DMS153 treated with DMSO at 0.1 percent for 48 hours (cell line): ENCODE measurements around the gene GOLGA3.
"Not testable (repeated sequence)": the region's sequence is repeated elsewhere in the genome, so short reads cannot be mapped to it uniquely, and the experiment has no call there.

Experiments used
- DNase-seq: peaks from one replicate; lab custom pipeline; 2025; ENCODE audit not compliant: unreplicated experiment; lab: John Stamatoyannopoulos, UW

Gene GOLGA3

DNA sequence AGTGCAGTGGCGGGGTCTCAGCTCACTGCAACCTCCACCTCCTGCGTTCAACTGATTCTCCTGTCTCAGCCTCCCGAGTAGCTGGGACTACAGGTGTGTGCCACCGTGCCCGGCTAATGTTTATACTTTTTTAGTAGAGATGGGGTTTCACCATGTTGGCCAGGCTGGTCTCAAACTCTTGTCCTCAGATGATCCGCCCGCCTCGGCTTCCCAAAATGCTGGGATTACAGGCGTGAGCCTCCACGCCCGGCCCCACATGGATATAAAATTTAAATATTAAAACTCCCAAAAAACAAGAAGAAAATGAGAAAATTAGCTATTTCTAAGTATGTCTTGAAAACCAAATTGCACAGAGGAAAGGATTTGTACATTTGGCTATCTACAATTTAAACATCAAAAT, 16.0 kb upstream of the GOLGA3 start:
- DNase-seq = not testable (repeated sequence)

DNA sequence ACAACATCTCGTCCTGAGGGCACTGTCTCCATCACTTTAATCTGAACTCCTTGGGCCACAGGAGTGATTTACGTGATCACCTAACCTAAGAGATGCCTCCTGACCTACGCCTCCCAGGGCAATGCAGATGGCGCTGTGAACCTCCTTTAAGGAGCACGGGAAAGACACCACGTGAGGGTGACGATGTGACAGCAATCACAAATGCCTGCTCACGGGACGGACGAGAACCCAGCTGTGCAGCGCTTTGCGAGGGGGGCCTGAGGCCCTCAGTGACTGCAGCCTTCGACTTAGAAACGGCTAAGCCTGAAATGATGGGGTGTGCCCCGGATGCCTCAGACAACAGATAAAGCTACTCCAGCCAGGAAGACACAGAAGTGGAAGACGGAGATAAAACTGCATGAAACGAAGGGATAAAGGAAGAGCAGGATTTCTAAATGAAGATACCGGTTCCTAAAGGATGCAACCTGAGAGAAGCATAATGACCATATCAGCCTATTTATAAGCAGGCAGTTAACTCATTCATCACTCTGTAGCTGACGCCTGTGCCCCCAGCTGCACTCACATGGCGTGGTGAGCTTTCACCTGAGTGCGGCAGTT, 13.9 kb upstream of the GOLGA3 start:
- no peak for DNase-seq

DNA sequence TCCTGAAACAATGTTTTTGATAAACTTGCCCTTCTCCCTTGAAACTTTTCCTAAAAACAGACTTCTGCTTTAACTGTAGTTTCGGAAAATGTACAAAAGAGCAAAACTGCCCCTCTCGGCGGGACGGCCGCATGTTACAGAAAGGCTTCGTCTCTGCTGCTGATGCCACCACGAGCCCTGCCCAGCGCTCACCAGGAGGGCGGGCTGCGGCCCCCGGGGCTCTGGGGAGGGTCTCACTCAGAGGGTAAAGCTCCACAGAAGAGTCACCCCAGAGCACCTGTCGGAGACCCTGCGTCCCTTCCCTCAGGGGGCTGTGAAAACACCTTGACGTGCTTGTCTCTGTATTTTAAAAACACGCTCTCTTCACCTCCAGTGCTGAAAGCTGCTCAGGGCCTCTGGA, 12.5 kb upstream of the GOLGA3 start:
- DNase-seq = no peak

DNA sequence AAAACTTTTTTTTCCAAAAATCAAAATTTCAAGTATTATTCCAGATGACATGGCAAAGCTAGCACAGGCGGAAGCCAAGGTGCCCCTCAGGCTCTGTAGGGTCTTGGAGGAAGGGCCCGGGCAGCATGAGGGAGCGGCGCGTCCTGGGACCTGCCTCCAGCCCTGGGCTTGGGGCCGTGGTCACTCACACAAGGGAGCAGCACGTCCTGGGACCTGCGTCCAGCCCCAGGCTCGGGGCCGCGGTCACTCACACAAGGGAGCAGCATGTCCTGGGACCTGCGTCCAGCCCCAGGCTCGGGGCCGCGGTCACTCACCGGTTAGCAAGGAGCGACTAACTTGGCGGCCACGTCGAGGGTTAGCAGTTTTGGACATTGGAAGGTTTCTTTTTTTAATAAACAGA, 11.9 kb upstream of the GOLGA3 start:
- no peak for DNase-seq

DNA sequence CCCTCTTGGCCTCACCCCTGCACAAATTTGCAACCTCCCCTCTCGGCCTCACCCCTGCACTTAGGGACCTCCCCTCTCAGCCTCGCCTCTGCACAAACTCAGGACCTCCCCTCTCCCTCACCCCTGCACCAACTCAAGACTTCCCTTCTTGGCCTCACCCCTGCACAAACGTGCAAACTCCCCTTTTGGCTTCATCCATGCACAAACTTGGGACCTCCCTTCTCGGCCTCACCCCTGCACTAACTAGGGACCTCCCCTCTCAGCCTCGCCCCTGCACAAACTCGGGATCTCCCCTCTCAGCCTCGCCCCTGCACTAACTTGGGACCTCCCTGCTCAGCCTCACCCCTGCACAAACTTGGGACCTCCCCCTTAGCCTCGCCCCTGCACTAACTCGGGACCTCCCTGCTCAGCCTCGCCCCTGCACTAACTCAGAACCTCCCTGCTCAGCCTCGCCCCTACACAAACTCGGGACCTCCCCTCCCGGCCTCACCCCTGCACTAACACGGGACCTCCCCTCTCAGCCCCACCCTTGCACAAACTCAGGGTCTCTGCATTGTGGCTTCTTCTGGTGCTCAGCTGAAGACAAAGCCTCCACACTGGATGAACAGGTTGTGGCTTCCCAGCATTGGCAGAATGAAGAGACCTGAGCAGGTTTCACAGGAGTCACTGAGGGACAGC, 11.0 kb upstream of the GOLGA3 start:
- DNase-seq = no peak

DNA sequence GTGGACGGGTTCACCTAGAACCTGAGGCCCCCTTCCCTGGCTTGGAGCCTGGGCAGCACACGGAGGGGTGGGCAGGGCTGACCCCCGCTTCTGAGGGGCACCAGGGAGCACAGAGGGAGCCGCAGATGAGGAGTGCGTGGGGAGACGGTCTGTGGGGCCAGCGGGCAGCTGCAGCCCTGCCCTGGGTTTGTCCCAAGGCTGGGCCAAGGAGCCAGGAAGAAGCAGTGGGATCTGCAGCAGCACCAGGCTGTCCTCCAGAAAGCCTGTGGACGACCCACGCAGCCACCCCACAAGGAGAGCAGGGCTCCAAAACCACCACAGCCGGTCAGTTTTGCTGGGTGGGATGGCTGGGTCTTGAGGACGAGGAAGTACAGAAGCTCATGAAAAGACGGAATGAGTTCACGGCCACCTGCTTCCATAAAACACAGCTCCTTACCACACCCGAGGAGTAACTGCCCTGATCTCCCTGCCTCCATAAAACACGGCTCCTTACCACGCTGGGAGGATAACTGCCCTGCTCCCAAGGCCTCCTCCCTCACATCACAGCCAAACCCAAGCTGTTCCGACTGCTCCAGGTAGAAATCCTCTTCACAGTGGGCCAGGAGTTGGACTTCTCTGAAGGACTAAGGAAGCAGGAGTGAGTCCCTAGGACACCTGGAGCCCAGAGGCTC, 9.9 kb upstream of the GOLGA3 start:
- no peak for DNase-seq

DNA sequence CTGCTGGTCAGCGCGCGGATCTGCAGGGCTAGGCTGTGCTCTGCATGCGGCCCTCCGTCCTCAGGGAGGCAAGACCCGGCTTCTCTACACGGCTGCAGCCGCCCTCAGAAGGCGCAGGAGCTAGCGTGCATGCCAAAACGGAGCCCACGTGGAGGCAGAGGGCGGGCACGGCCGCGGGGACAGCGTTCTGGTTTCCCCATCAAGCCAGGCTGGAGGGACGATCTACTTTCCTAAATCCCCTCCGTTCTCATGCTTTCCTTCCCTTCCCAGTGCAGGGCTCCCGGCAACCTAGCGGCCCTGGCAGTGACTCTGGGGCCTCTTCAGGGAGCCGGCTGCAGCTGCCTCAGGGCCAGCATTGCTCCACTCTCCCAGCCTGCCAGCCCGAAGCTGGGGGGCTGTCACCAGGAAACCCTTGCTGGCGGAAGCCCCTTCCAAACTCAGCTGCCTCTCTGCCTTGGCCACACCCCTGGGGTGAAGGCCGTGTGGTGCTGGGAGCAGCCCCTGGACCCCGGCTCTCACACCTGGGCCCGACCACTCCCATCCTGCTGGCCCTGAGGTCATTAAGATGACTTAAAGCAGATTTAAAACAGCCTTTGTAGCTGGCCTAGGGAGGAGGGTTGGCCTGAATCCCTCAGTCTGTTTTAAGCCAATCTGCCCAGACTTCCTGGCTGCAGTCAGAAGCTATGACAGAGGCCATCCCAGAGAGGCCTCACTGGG, 9.2 kb upstream of the GOLGA3 start:
- no peak for DNase-seq

DNA sequence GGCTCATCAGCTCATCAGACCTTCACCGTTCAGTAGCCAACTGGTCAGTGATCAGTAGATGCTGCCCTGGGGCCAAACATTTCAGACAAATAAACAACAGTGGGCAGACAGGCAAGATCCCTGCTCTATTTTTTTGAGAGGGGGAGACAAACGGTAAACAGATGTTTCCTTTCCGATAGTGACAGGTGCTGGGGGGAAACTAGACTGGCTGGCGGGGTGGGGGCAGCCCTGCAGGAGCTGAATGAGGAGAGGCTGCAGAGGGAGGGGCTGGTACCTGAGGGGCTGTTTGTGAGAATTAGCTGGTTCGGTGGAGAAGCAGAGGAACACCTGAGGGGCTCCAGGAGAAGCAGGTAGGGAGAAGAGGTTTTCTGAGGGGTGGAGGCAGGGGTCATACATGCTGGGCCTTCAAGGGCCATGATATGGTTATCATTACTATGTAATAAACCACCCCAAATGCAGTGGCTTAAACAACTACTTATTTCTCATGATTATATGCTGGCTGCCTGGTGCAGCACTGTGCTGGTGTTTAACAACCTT, 8.2 kb upstream of the GOLGA3 start:
- DNase-seq = no peak

DNA sequence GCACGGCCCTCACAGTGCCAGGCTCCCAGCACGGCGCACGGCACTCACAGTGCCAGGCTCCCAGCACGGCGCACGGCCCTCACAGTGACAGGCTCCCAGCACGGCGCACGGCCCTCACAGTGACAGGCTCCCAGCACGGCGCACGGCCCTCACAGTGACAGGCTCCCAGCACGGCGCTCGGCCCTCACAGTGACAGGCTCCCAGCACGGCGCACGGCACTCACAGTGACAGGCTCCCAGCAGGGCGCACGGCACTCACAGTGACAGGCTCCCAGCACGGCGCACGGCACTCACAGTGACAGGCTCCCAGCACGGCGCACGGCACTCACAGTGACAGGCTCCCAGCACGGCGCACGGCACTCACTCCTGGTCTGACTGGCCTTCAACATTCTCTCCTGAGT, 7.6 kb upstream of the GOLGA3 start:
- not testable (repeated sequence) for DNase-seq

DNA sequence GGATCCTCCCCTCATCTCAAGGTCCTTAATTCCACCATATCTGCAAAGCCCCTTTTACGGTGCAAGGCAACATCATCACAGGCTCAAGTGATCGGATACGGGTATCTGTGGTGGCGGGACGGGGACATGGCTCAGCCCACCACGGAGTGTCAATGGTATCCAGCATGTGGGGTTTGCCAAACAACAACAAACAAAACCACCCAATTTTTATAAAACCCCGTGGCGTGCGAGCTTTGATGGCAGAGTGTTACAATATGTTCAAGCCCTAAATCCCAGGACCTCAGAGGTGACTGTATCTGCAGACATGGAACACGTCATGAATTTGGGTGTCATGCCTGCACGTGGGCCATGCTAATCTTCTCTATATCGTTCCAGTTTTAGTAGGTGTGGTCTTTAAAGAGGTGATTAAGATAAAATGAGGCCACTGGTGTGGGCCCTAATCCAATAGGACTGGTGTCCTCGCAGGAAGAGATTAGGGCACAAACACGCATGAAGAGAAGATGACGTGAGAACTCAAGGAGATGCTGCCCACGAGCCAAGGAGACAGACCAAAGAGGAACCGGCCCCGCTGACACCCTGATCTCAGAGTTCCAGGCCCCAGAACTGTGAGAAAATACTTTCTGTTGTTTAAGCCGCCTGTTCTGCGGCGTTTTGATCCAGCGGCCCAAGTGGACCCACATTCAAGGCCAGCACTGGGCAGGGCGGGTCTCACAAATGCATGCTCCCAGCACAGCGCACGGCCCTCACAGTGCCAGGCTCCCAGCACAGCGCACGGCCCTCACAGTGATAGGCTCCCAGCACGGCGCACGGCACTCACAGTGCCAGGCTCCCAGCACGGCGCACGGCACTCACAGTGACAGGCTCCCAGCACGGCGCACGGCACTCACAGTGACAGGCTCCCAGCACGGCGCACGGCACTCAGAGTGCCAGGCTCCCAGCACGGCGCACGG, 6.7 kb upstream of the GOLGA3 start:
- no peak for DNase-seq

DNA sequence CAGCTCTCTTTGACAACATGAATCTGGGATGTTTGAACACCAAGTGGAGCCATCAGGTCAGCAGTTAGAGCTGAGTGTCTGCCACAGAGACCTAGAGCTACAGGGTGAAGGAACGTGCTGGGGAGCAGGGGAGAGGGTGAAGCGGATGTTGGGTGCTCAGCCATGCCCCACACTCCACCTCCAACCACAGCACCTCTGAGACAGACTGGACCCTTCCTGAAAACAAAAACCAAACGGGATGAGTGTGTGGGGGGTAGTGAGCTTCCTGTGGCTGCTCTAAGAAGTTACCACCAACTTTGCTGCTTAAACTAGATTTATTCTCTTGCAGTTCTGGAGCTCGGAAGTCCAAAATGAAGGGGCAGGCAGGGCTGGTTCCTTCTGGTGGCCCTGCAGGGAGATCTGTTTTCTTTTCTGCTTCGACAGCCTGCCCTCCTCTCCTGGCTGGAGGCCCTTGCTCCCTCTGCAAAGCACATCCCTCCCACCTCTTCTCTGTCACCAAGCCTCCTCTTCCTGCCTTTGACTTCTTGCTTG, 5.6 kb upstream of the GOLGA3 start:
- no peak for DNase-seq

DNA sequence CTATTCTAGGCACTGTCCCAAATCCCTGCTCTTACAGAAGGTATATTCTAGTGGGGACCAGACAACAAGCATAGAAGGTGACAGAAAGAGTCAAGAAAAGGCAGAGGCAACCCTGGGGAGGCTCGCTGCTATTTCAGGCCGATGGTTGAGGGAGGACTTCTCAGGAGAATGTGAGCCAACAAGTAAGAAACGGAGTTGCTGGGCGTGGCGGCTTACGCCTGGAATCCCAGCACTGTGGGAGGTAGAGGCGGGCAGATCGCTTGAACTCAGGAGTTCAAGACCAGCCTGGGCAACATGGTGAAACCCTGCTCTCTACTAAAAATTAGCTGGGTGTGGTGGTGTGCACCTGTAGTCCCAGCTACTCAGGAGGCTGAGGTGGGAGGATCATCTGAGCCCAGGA, 4.7 kb upstream of the GOLGA3 start:
- DNase-seq = no peak

DNA sequence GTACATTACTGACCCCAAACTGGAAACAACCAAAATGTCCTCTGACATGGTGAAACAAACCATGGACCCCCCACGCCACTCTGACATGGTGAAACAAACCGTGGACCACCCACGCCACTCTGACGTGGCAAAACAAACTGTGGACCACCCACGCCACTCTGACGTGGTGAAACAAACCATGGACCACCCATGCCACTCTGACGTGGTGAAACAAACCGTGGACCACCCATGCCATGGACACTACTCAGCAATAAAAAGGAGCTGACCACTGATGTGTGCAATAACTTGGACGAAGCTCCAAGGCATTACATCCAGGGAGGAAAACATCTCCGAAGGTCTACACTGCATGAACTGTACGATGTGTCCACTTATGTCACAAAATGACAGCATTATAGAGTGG, 3.1 kb upstream of the GOLGA3 start:
- no peak for DNase-seq

DNA sequence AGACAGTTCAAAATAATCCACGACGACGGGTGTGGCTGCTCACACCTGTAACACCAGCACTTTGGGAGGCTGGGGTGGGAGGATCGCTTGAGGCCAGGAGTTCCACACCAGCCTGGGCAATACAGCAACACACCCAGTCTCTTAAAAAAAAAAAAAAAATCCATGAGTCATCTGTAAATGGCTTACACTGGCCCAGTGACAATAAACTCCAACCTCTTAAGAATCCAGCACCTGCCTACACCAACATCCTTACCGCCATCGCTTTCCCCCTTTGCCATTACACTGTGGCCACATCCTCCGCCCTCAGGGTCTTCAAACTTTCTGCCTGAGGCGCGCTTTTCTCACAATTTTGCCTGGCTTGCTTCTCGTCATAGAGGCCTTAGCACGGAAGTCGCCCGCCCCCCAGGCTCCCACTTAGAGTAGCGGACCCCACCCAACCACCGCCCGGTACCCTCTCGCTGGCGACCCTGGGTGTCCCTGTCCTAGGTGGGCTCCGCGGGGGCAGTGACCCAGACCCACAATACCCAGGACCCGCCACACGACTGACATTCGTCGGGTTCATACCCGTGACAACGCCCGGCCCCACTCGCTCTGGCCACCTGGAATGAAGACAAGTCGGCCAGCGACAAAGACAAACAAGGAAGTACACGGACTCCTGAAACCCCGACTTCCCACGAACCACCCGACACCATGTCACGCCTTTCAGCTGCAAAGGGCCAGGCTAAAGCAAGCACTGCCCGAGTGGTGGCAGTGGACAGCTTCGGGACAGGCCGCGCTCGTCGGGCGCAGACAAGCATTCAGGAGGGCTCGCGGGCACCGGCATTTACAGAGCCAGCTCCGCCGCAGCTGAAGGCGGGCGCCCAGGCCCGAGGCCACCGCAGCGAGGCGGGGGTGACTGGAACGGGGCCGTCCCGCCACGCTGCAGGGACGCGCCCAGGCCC, 636 bp downstream of the GOLGA3 start:
- DNase-seq = no peak

DNA sequence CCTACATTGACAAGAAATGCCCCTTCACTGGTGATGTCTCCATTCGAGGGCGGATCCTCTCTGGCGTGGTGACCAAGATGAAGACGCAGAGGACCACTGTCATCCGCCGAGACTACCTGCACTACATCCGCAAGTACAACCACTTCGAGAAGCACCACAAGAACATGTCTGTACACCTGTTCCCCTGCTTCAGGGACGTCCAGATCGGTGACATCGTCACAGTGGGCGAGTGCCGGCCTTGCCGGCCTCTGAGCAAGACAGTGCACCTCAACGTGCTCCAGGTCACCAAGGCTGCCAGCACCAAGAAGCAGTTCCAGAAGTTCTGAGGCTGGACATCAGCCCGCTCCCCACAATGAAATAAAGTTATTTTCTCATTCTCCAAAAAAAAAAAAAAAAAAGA, 2.8 kb downstream of the GOLGA3 start:
- DNase-seq = no peak

DNA sequence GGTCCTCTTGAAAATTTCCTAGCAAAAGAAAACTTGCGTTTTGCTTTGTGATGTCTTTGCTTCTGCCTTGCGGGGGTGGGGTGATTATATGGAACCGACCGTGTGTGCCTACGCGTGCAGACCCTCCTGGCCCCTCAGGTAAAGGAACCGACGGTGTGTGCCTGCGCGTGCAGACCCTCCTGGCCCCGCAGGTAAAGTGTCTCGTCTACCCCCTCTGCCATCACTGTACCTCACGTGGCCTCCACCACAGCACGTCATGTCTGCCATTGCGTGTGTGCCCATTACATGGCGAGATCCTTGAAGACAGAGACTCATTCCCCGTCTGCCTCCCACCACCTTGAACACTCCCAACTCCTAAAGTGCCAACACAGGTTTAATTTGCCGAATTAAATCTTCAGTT, 3.6 kb downstream of the GOLGA3 start:
- no peak for DNase-seq

DNA sequence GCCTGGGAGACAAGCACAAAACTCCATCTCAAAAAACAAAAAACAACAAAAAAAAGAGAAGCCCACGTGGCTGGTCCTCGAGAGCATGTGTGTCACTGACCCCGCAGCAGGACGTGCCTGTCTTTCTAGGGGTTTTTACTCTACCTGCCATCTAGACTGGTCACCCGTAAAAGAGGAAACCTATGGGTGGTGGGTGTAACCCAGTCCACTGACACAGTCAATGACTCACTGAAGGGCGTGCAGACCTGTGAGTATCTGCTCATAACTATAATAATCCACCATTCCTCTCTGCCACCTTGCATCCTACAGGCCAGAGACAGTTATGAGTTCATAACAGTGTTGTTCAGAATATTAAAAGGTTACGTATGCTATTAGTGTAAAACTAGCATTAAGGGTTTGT, 4.6 kb downstream of the GOLGA3 start:
- no peak for DNase-seq

DNA sequence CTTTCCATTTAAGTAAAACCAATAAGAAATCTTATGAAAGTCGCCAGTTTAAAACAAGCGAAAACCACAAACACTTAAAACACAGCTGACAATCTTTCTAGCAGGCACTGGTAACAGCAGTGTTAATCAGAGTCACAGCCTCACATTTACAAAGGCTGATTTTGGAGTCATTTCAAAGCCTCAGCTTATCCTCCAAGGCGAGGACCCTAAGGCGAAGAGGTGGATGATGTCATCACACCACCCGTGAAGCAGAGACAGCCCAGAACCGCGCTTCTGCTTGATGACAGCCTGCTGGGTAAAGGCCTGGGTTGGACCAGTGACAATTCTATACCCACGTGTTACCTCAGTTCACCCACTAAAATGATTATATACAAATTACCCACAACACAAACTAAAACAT, 10.1 kb downstream of the GOLGA3 start:
- no peak for DNase-seq

DNA sequence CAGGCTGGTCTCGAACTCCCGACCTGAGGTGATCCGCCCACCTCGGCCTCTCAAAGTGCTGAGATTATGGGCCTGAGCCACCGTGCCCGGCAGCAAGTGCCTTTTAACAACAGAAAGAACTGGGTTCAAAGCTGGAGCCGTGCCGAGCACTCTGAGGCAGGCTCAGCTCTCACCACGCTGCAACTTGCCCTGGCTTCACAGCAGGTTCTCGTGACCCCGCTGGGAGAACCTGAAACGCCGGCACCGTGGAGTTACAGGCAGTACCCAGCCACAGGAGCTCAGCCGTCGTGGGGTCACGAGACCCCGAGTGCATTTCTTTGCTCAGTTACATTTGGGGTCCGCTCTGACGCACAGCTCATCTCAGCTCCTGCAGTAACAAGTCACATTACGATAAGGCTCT, 14.4 kb downstream of the GOLGA3 start:
- DNase-seq = no peak
